HCEC 1CT (cell line): ENCODE measurements around the gene HCCS.

ENCODE experiments used
- DNase-seq: peaks from one replicate; pipeline ENCODE4 v3.0.0-alpha.2; 2017

The HCCS gene

GRCh38 chrX:11124112-11124511 is 13.0 kb downstream of the HCCS start:
- no peak for DNase-seq

- DNase-seq: no peak
Observed at GRCh38 chrX:11125060-11125459, 13.9 kb downstream of the HCCS start.

GRCh38 chrX:11129534-11130105 is 18.5 kb downstream of the HCCS start:
- no peak for DNase-seq

GRCh38 chrX:11130136-11130535 is 19.0 kb downstream of the HCCS start:
- no peak for DNase-seq

- DNase-seq: no peak
Observed at GRCh38 chrX:11131146-11131545, 20.0 kb downstream of the HCCS start.

GRCh38 chrX:11135564-11136185 is 24.5 kb downstream of the HCCS start:
- no peak for DNase-seq

- DNase-seq: peak; percentile 2
Observed at GRCh38 chrX:11137543-11138139, 26.5 kb downstream of the HCCS start.

- no peak for DNase-seq
Observed at GRCh38 chrX:11138498-11139390, 27.6 kb downstream of the HCCS start.

GRCh38 chrX:11143931-11144678 is 33.0 kb downstream of the HCCS start:
- DNase-seq: peak; percentile 58

GRCh38 chrX:11146411-11146810 is 35.3 kb downstream of the HCCS start:
- DNase-seq: no peak

- no peak for DNase-seq
Observed at GRCh38 chrX:11148401-11148800, 37.3 kb downstream of the HCCS start.

- DNase-seq: no peak
Observed at GRCh38 chrX:11151799-11152559, 40.8 kb downstream of the HCCS start.

- no peak for DNase-seq
Observed at GRCh38 chrX:11159149-11159548, 48.0 kb downstream of the HCCS start.

GRCh38 chrX:11164433-11164832 is 53.3 kb downstream of the HCCS start:
- no peak for DNase-seq

GRCh38 chrX:11171956-11172355 is 60.8 kb downstream of the HCCS start:
- DNase-seq: no peak

GRCh38 chrX:11172415-11172814 is 61.3 kb downstream of the HCCS start:
- DNase-seq: no peak
